CD14-positive monocyte (primary cell): ENCODE measurements around the gene PHF10. TPM values are rescaled to one million over a fixed set of nuclear protein-coding genes. Genes with fewer than 3 reads are reported as not detected.

Experiments
- DNase-seq, 3 donors: peaks; one replicate each; pipeline ENCODE4 v3.0.0-alpha.2; 2011 to 2022
- H2AFZ ChIP-seq: 2 replicates; pipeline ENCODE4 v1.6.0; 2012; ENCODE audit warnings: mild to moderate bottlenecking, low read depth, low read length, inconsistent platforms; ENCODE audit not compliant: insufficient read depth, poor library complexity, severe bottlenecking
- H3K27ac ChIP-seq, 2 donors: 1 replicate in 1 of 2; 2 replicates in 1 of 2; pipeline ENCODE4 v1.5.1; 2012 to 2013; ENCODE audit warnings: low read length in 2 of 2, control low read depth in 1 of 2, inconsistent platforms in 1 of 2, low read depth in 1 of 2, mild to moderate bottlenecking in 1 of 2
- H3K27me3 ChIP-seq, 2 donors: one replicate each; pipeline versions ENCODE4 v1.6.0 to v1.6.1; 2011 to 2013; ENCODE audit warnings: low read length in 2 of 2; ENCODE audit not compliant: control insufficient read depth in 2 of 2, insufficient read depth in 2 of 2
- H3K36me3 ChIP-seq, 2 donors: replicated peaks in 1 of 2; 1 replicate in 1 of 2; 2 replicates in 1 of 2; pipeline versions ENCODE4 v1.5.1 to v1.6.1; 2012 to 2013; ENCODE audit warnings: low read length in 2 of 2, control low read depth in 1 of 2, inconsistent platforms in 1 of 2, mild to moderate bottlenecking in 1 of 2; ENCODE audit not compliant: insufficient read depth in 2 of 2, control insufficient read depth in 1 of 2
- H3K4me1 ChIP-seq, 2 donors: 1 replicate in 1 of 2; 2 replicates in 1 of 2; pipeline versions ENCODE4 v1.5.1 to v1.6.1; 2012 to 2013; ENCODE audit warnings: low read length in 2 of 2, control low read depth in 1 of 2, inconsistent platforms in 1 of 2, mild to moderate bottlenecking in 1 of 2, moderate library complexity in 1 of 2; ENCODE audit not compliant: insufficient read depth in 2 of 2, control insufficient read depth in 1 of 2
- H3K4me2 ChIP-seq: replicated peaks from 2 replicates; pipeline ENCODE3; 2012; ENCODE audit warnings: low read length, moderate library complexity, mild to moderate bottlenecking; ENCODE audit not compliant: poor library complexity, severe bottlenecking; ENCODE audit errors: extremely low read depth
- H3K4me3 ChIP-seq, 3 experiments: fragments of 200-600 bp in 1 of 3; sonication (generic) in 1 of 3; replicated peaks in 1 of 3; 1 replicate in 2 of 3; 2 replicates in 1 of 3; pipeline ENCODE4 v1.5.1; 2011 to 2013; ENCODE audit warnings: low read length in 3 of 3, mild to moderate bottlenecking in 3 of 3, control low read depth in 2 of 3, low read depth in 2 of 3, inconsistent platforms in 1 of 3, moderate library complexity in 1 of 3
- H3K79me2 ChIP-seq: 2 replicates; pipeline ENCODE4 v1.6.0; 2012; ENCODE audit warnings: mild to moderate bottlenecking, control low read depth, inconsistent platforms, low read length, moderate library complexity; ENCODE audit not compliant: insufficient read depth
- H3K9ac ChIP-seq: 2 replicates; pipeline ENCODE4 v1.6.0; 2017; ENCODE audit warnings: low read length, mild to moderate bottlenecking; ENCODE audit not compliant: insufficient read depth, poor library complexity, severe bottlenecking
- H3K9me3 ChIP-seq, 2 donors: replicated peaks in 1 of 2; 1 replicate in 1 of 2; 2 replicates in 1 of 2; pipeline versions ENCODE4 v1.5.1 to v1.6.1; 2012 to 2013; ENCODE audit warnings: low read length in 2 of 2, control low read depth in 1 of 2; ENCODE audit not compliant: control insufficient read depth in 1 of 2, insufficient read depth in 1 of 2
- H4K20me1 ChIP-seq: 2 replicates; pipeline ENCODE4 v1.6.0; 2012; ENCODE audit warnings: mild to moderate bottlenecking, low read length, control low read depth, moderate library complexity; ENCODE audit not compliant: insufficient read depth
- H3K27ac Mint-ChIP-seq, 7 donors: one replicate each; pipeline ENCODE4 v1.8.0; 2020; ENCODE audit warnings: mild to moderate bottlenecking in 7 of 7, mixed read lengths in 7 of 7, moderate library complexity in 6 of 7, inconsistent platforms in 2 of 7
- H3K27me3 Mint-ChIP-seq, 3 donors: one replicate each; pipeline ENCODE4 v1.8.0; 2021 to 2022; ENCODE audit warnings: low read depth in 3 of 3, mild to moderate bottlenecking in 3 of 3, mixed read lengths in 3 of 3, moderate library complexity in 3 of 3, inconsistent platforms in 1 of 3
- H3K36me3 Mint-ChIP-seq, 2 donors: one replicate each; pipeline ENCODE4 v1.8.0; 2020; ENCODE audit warnings: mixed read lengths in 2 of 2, inconsistent platforms in 1 of 2, mild to moderate bottlenecking in 1 of 2
- H3K4me1 Mint-ChIP-seq: one replicate; pipeline ENCODE4 v1.8.0; 2020; ENCODE audit warnings: mild to moderate bottlenecking, mixed read lengths
- H3K4me3 Mint-ChIP-seq, 2 donors: one replicate each; pipeline ENCODE4 v1.8.0; 2020; ENCODE audit warnings: mild to moderate bottlenecking in 2 of 2, mixed read lengths in 2 of 2, moderate library complexity in 1 of 2
- H3K9me3 Mint-ChIP-seq, 7 donors: one replicate each; pipeline ENCODE4 v1.8.0; 2020 to 2022; ENCODE audit warnings: mixed read lengths in 7 of 7, mild to moderate bottlenecking in 6 of 7, moderate library complexity in 6 of 7, inconsistent platforms in 2 of 7
- CTCF ChIP-seq: fragments of 200-600 bp; IDR thresholded peaks from one replicate; pipeline ENCODE4 v1.8.0; 2022; ENCODE audit warnings: antibody characterized with exemption, mild to moderate bottlenecking
- WGBS: methylation state at CpG from one replicate; pipeline ENCODE4 v1.1.5; 2013; ENCODE audit warnings: missing lambda C conversion rate; ENCODE audit not compliant: insufficient coverage; 5-methylcytosine and 5-hydroxymethylcytosine counted together
- intact Hi-C, 2 donors: fragments of 100-400 bp; cut with micrococcal nuclease; formaldehyde crosslinking; loops; one replicate each; pipeline versions ENCODE4 v1.15.0 to v1.15.1; 2023
- polyA plus RNA-seq, 3 donors: library from polyadenylated mRNA; depleted of rRNA in 1 of 3; unstranded in 2 of 3; stranded (reverse) in 1 of 3; fragments of 300-500 nt in 2 of 3; fragments of >200 nt in 1 of 3; fragmentation: Illumina TruSeq in 2 of 3; gene quantifications; 1 replicate in 2 of 3; 2 replicates in 1 of 3; pipeline ENCODE4 v1.2.3, GENCODE V29; 2012 to 2021

The PHF10 gene
- polyA plus RNA-seq, 3 donors = 7.3 to 31.0 (median 8.1) TPM

- H3K4me1 ChIP-seq = no peaks in the 10 kb centered on the region
- H3K27me3 ChIP-seq = no peaks in the 10 kb centered on the region
- no peak overlapping the region for H3K27ac ChIP-seq
- peaks cover 2% of the 10 kb centered on the region for H3K4me1 Mint-ChIP-seq
- H4K20me1 ChIP-seq = no peaks in the 10 kb centered on the region
- DNase-seq = no peak
- H3K4me3 ChIP-seq = no peak overlapping the region
- peaks cover 0 to 28% of the 10 kb centered on the region in 2 donors for H3K36me3 ChIP-seq
- H3K27me3 Mint-ChIP-seq = peaks cover 0 to 6% (median 5%) of the 10 kb centered on the region in 3 donors
- no peak overlapping the region for H3K27ac Mint-ChIP-seq
- intact Hi-C loops = no loop called here
- TF ChIP-seq CTCF = no peak
- no peak overlapping the region for H3K4me3 Mint-ChIP-seq
- no peak overlapping the region for H2AFZ ChIP-seq
- no peak overlapping the region for H3K4me2 ChIP-seq
- H3K79me2 ChIP-seq = no peaks in the 10 kb centered on the region
- H3K9ac ChIP-seq = no peak overlapping the region
- H3K36me3 Mint-ChIP-seq = peaks cover 30 to 39% of the 10 kb centered on the region in 2 donors
- no peaks in the 10 kb centered on the region for H3K9me3 ChIP-seq
- H3K9me3 Mint-ChIP-seq = peaks cover 0 to 3% (median 0%) of the 10 kb centered on the region in 7 donors
- 99% methylated on average over 14 of the region's 26 CpGs for WGBS
Measured at GRCh38 chr6:169660751-169661390, 63.4 kb downstream of the PHF10 start.

GRCh38 chr6:169659820-169660610 is 64.3 kb downstream of the PHF10 start:
- no peaks in the 10 kb centered on the region for H3K9me3 ChIP-seq
- Mint-ChIP-seq H3K27ac (no peak overlapping the region), H3K9me3 (peaks cover 0 to 7% (median 0%) of the 10 kb centered on the region in 7 donors), H3K4me3 (no peak overlapping the region), H3K27me3 (peaks cover 0 to 6% (median 5%) of the 10 kb centered on the region in 3 donors), H3K36me3 (peaks cover 30 to 36% of the 10 kb centered on the region in 2 donors), H3K4me1 (peaks cover 8% of the 10 kb centered on the region)
- intact Hi-C loops = no loop called here
- H3K27ac ChIP-seq = no peak overlapping the region
- no peaks in the 10 kb centered on the region for H3K79me2 ChIP-seq
- no peak overlapping the region for H3K4me2 ChIP-seq
- H3K4me1 ChIP-seq = peaks cover 0 to 6% of the 10 kb centered on the region in 2 donors
- H3K9ac ChIP-seq = no peak overlapping the region
- WGBS = 95% methylated on average over 19 of the region's 26 CpGs
- H3K27me3 ChIP-seq = no peaks in the 10 kb centered on the region
- TF ChIP-seq CTCF = no peak
- no peak overlapping the region for H2AFZ ChIP-seq
- H3K36me3 ChIP-seq = peaks cover 0 to 28% of the 10 kb centered on the region in 2 donors
- H3K4me3 ChIP-seq = no peak overlapping the region
- no peaks in the 10 kb centered on the region for H4K20me1 ChIP-seq
- DNase-seq = no peak
